IMR-90 (cell line): ENCODE measurements around the gene PPP5C. TPM values are rescaled to one million over a fixed set of nuclear protein-coding genes. Genes with fewer than 3 reads are reported as not detected.

ENCODE experiments used
- ATAC-seq: fragments of 200-7000 bp; cut with Tn5 transposase; 2 replicates; pipeline ENCODE4 v1.9.1; 2020; ENCODE audit warnings: low read depth, mild to moderate bottlenecking, moderate library complexity
- BruUV-seq: library from RNA; stranded (reverse); fragments of 400-500 nt; replicated peaks from 2 replicates; lab custom pipeline; 2021; lab: Mats Ljungman, UMichigan
- CTCF ChIA-PET: fragments of 300-600 bp; formaldehyde crosslinking; extraction: SDS; loops from one replicate; lab custom pipeline; 2021; ENCODE audit warnings: antibody characterized with exemption; lab: Yijun Ruan, JAX
- POLR2A ChIA-PET: fragments of 300-600 bp; sonication (Branson Sonifier 250); formaldehyde crosslinking; loops from one replicate; lab custom pipeline; 2022; ENCODE audit warnings: antibody characterized with exemption; ENCODE audit not compliant: unreplicated experiment; lab: Charles Lee
- DNase-seq: peaks from one replicate; pipeline ENCODE4 v3.0.0; 2013
- H2AFZ ChIP-seq: replicated peaks from 2 replicates; pipeline ENCODE3; 2013; ENCODE audit warnings: low read length, mild to moderate bottlenecking; ENCODE audit not compliant: poor library complexity
- H2AK5ac ChIP-seq: 2 replicates; pipeline ENCODE4 v1.6.1; 2013; ENCODE audit warnings: low read depth, low read length, inconsistent platforms
- H2AK9ac ChIP-seq: replicated peaks from 2 replicates; pipeline ENCODE3; 2013; ENCODE audit warnings: mild to moderate bottlenecking, low read depth, low read length, moderate library complexity; ENCODE audit not compliant: poor library complexity
- H2BK120ac ChIP-seq: 2 replicates; pipeline ENCODE4 v1.6.1; 2013; ENCODE audit warnings: low read depth, low read length, inconsistent platforms
- H2BK15ac ChIP-seq: 3 replicates; pipeline ENCODE4 v1.6.1; 2013; ENCODE audit warnings: low read depth, low read length, inconsistent platforms
- H2BK20ac ChIP-seq: 2 replicates; pipeline ENCODE4 v1.6.1; 2013; ENCODE audit warnings: low read depth, mild to moderate bottlenecking, inconsistent platforms, low read length, moderate library complexity
- H2BK5ac ChIP-seq: 2 replicates; pipeline ENCODE4 v1.6.1; 2013; ENCODE audit warnings: mild to moderate bottlenecking, low read depth, low read length, inconsistent platforms; ENCODE audit not compliant: poor library complexity, severe bottlenecking
- H3K14ac ChIP-seq: replicated peaks from 2 replicates; pipeline ENCODE4 v1.6.1; 2013; ENCODE audit warnings: low read depth, low read length, inconsistent platforms
- H3K18ac ChIP-seq: 2 replicates; pipeline ENCODE4 v1.6.1; 2013; ENCODE audit warnings: low read depth, low read length, control low read depth
- H3K23ac ChIP-seq: 2 replicates; pipeline ENCODE4 v1.6.1; 2013; ENCODE audit warnings: low read depth, low read length, inconsistent platforms
- H3K27ac ChIP-seq: 2 replicates; pipeline ENCODE4 v1.5.1; 2013; ENCODE audit warnings: mild to moderate bottlenecking, control low read depth, low read length; ENCODE audit not compliant: insufficient read depth
- H3K27me3 ChIP-seq: 2 replicates; pipeline ENCODE4 v1.6.1; 2013; ENCODE audit warnings: low read length; ENCODE audit not compliant: control insufficient read depth, insufficient read depth
- H3K36me3 ChIP-seq: 2 replicates; pipeline ENCODE4 v1.6.1; 2013; ENCODE audit warnings: low read length, mixed read lengths; ENCODE audit not compliant: control insufficient read depth, insufficient read depth
- H3K4ac ChIP-seq: 2 replicates; pipeline ENCODE4 v1.6.1; 2013; ENCODE audit warnings: low read depth, low read length, inconsistent platforms
- H3K4me1 ChIP-seq: 2 replicates; pipeline ENCODE4 v1.6.1; 2013; ENCODE audit warnings: low read length, mixed read lengths; ENCODE audit not compliant: control insufficient read depth, insufficient read depth
- H3K4me2 ChIP-seq: 2 replicates; pipeline ENCODE4 v1.6.1; 2013; ENCODE audit warnings: low read depth, mild to moderate bottlenecking, control low read depth, low read length, moderate library complexity
- H3K4me3 ChIP-seq: 2 replicates; pipeline ENCODE4 v1.5.1; 2013; ENCODE audit warnings: low read depth, mild to moderate bottlenecking, control low read depth, low read length, moderate library complexity; ENCODE audit not compliant: insufficient read depth
- H3K56ac ChIP-seq: 2 replicates; pipeline ENCODE4 v1.6.1; 2013; ENCODE audit warnings: low read length, inconsistent platforms; ENCODE audit not compliant: insufficient read depth; ENCODE audit errors: extremely low read depth
- H3K79me1 ChIP-seq, 2 experiments: 2 replicates each; pipeline ENCODE4 v1.6.1; 2013; ENCODE audit warnings: low read length in 2 of 2, inconsistent platforms in 1 of 2, low read depth in 1 of 2
- H3K9ac ChIP-seq: 2 replicates; pipeline ENCODE4 v1.6.1; 2013; ENCODE audit warnings: low read depth, low read length, control low read depth
- H3K9me1 ChIP-seq: 2 replicates; pipeline ENCODE4 v1.6.1; 2013; ENCODE audit warnings: low read length, inconsistent platforms; ENCODE audit not compliant: insufficient read depth
- H3K9me3 ChIP-seq: 2 replicates; pipeline ENCODE4 v1.6.1; 2013; ENCODE audit warnings: low read length; ENCODE audit not compliant: control insufficient read depth, insufficient read depth
- H4K20me1 ChIP-seq: 2 replicates; pipeline ENCODE4 v1.6.1; 2013; ENCODE audit warnings: low read length, inconsistent platforms; ENCODE audit not compliant: insufficient read depth
- H4K5ac ChIP-seq: 2 replicates; pipeline ENCODE4 v1.6.1; 2013; ENCODE audit warnings: mild to moderate bottlenecking, low read depth, low read length, control low read depth
- H4K8ac ChIP-seq, 2 experiments: 2 replicates each; pipeline ENCODE4 v1.6.1; 2013; ENCODE audit warnings: low read depth in 2 of 2, low read length in 2 of 2, control low read depth in 1 of 2, inconsistent platforms in 1 of 2
- H4K91ac ChIP-seq: 2 replicates; pipeline ENCODE4 v1.6.1; 2013; ENCODE audit warnings: low read depth, low read length, inconsistent platforms; ENCODE audit not compliant: insufficient read depth
- BHLHE40 ChIP-seq: fragments of 150-350 bp; IDR thresholded peaks from 2 replicates; pipeline ENCODE4 v1.6.1; 2016; ENCODE audit warnings: mild to moderate bottlenecking, low read depth, low read length
- CEBPB ChIP-seq: IDR thresholded peaks from 2 replicates; pipeline ENCODE4 v1.6.1; 2012; ENCODE audit warnings: low read depth, low read length, improper control_type of control experiment
- CHD1 ChIP-seq: IDR thresholded peaks from 2 replicates; pipeline ENCODE4 v1.6.1; 2012; ENCODE audit warnings: low read depth, low read length, improper control_type of control experiment
- FOS ChIP-seq: fragments of 150-350 bp; IDR thresholded peaks from 2 replicates; pipeline ENCODE4 v1.6.1; 2016; ENCODE audit warnings: low read depth, low read length
- MAZ ChIP-seq: IDR thresholded peaks from 2 replicates; pipeline ENCODE4 v1.6.1; 2012; ENCODE audit warnings: low read depth, mild to moderate bottlenecking, low read length, improper control_type of control experiment, moderate library complexity, borderline replicate concordance
- NFE2L2 ChIP-seq: fragments of 150-350 bp; IDR thresholded peaks from 2 replicates; pipeline ENCODE4 v1.6.1; 2016; ENCODE audit warnings: low read depth, mild to moderate bottlenecking, low read length
- POLR2A ChIP-seq: IDR thresholded peaks from 2 replicates; pipeline ENCODE4 v1.6.1; 2012; ENCODE audit warnings: mild to moderate bottlenecking, low read depth, low read length
- RAD21 ChIP-seq: IDR thresholded peaks from 2 replicates; pipeline ENCODE4 v1.6.1; 2012; ENCODE audit warnings: low read length, improper control_type of control experiment
- RFX5 ChIP-seq: IDR thresholded peaks from 2 replicates; pipeline ENCODE4 v1.8.0; 2012; ENCODE audit warnings: low read depth, mild to moderate bottlenecking, low read length, moderate library complexity
- SMC3 ChIP-seq: fragments of 150-350 bp; IDR thresholded peaks from 2 replicates; pipeline ENCODE4 v1.6.1; 2016; ENCODE audit warnings: low read depth, mild to moderate bottlenecking, antibody characterized with exemption, low read length, moderate library complexity
- WGBS, 2 experiments: methylation state at CpG; one replicate each; pipeline versions ENCODE4 v1.1.5 to v1.1.7; 2013; ENCODE audit warnings: missing lambda C conversion rate in 2 of 2; ENCODE audit not compliant: insufficient read length in 1 of 2; ENCODE audit errors: extremely low coverage in 2 of 2; 5-methylcytosine and 5-hydroxymethylcytosine counted together
- dilution Hi-C: fragments of 300-500 bp; cut with HindIII; formaldehyde crosslinking; loops from one replicate; pipeline ENCODE4 v1.14.3; 2018; ENCODE audit warnings: low sequenced_read_pairs; ENCODE audit not compliant: unreplicated experiment
- in situ Hi-C: fragments of 300-500 bp; cut with MboI; formaldehyde crosslinking; loops from 3 replicates; pipeline ENCODE4 v1.14.3; 2019; ENCODE audit warnings: low sequenced_read_pairs, inconsistent platforms, mixed read lengths
- intact Hi-C: fragments of 100-400 bp; cut with micrococcal nuclease; formaldehyde crosslinking; loops from 2 replicates; pipeline ENCODE4 v1.10.0; 2022
- polyA plus RNA-seq, 3 experiments: library from polyadenylated mRNA; depleted of rRNA; stranded (reverse); fragments of >200 nt; gene quantifications; 2 replicates each; pipeline ENCODE4 v1.2.3, GENCODE V29; 2012; ENCODE audit warnings: low replicate concordance in 1 of 3
- total RNA-seq: library from RNA; depleted of rRNA; stranded (reverse); fragments of >200 nt; gene quantifications from 2 replicates; pipeline ENCODE4 v1.2.3, GENCODE V29; 2012
- TF ChIP-seq, protein P1 (sequence below): conservative IDR thresholded peaks from 2 replicates; pipeline ENCODE4 v1.5.1; 2012; ENCODE audit warnings: mild to moderate bottlenecking, low read depth, low read length, improper control_type of control experiment
- TF ChIP-seq, protein P2 (sequence below): fragments of 150-350 bp; IDR thresholded peaks from 2 replicates; pipeline ENCODE4 v1.6.1; 2016; ENCODE audit warnings: low read depth, mild to moderate bottlenecking, low read length, moderate library complexity, borderline replicate concordance

Gene PPP5C
- total and polyA plus RNA-seq, 2 of the 4 experiments (the other 2 are of a cell fraction): 80.5 to 128 TPM

DNA sequence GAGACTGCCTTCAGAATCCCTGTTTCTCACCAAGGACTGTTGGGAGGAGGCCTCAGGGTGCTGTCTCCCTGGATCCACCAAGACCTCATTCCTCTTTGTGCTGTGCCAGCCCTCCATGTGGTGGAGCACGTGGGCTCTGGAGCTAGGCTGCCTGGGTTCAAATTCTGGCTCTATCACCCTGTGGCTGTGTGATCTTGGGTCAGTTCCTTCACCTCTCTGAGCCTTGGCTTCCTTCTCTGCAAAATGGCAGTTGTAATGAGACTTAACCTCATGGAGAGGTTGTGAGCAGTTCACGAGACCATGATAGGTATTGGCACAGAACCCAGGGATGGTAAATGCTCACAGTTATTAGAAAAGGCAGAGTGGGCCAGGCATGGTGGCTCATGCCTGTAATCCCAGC, 75.5 kb downstream of the PPP5C start:
- Histone ChIP-seq H2AFZ (no peak overlapping the region), H3K4me2 (no peak overlapping the region), H3K4ac (no peak overlapping the region), H3K9ac (no peak overlapping the region), H3K27me3 (peaks cover 5% of the 10 kb centered on the region), H2AK5ac (no peak overlapping the region), H2BK5ac (no peak overlapping the region), H4K5ac (no peak overlapping the region), H3K14ac (no peak overlapping the region), H3K9me3 (no peaks in the 10 kb centered on the region), H3K9me1 (peaks cover 3% of the 10 kb centered on the region; the same call in 1 of the 2 replicates), H2AK9ac (no peak overlapping the region), H3K4me3 (no peak overlapping the region), H2BK15ac (no peak overlapping the region), H3K27ac (no peak overlapping the region), H2BK20ac (no peak overlapping the region), H3K4me1 (0 out of 2 replicates have a peak, but pooled peaks cover 1% of the 10 kb centered on the region), H4K8ac (no peak overlapping the region), H3K56ac (no peak overlapping the region), H3K23ac (no peak overlapping the region), H3K79me1 (no peaks in the 10 kb centered on the region), H2BK120ac (no peak overlapping the region), H3K18ac (no peak overlapping the region), H4K20me1 (no peaks in the 10 kb centered on the region), H3K36me3 (no peaks in the 10 kb centered on the region), H4K91ac (no peak overlapping the region)
- WGBS, 2 experiments: 80% methylated on average over 1 of the region's 2 CpGs; no CpG with 5 or more reads in 1 of the 2 experiments
- BruUV-seq: no TSS peak
- ChIA-PET POLR2A (no interaction called here), CTCF (no interaction called here)
- intact Hi-C loops: no loop called here
- in situ Hi-C loops: no loop called here
- TF ChIP-seq RAD21 (no peak), POLR2A (no peak), RFX5 (no peak), NFE2L2 (no peak), FOS (no peak), MAZ (no peak), CEBPB (no peak), CHD1 (no peak), BHLHE40 (no peak), SMC3 (no peak)
- TF ChIP-seq, protein P1, sequence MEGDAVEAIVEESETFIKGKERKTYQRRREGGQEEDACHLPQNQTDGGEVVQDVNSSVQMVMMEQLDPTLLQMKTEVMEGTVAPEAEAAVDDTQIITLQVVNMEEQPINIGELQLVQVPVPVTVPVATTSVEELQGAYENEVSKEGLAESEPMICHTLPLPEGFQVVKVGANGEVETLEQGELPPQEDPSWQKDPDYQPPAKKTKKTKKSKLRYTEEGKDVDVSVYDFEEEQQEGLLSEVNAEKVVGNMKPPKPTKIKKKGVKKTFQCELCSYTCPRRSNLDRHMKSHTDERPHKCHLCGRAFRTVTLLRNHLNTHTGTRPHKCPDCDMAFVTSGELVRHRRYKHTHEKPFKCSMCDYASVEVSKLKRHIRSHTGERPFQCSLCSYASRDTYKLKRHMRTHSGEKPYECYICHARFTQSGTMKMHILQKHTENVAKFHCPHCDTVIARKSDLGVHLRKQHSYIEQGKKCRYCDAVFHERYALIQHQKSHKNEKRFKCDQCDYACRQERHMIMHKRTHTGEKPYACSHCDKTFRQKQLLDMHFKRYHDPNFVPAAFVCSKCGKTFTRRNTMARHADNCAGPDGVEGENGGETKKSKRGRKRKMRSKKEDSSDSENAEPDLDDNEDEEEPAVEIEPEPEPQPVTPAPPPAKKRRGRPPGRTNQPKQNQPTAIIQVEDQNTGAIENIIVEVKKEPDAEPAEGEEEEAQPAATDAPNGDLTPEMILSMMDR: no peak
- TF ChIP-seq, protein P2, sequence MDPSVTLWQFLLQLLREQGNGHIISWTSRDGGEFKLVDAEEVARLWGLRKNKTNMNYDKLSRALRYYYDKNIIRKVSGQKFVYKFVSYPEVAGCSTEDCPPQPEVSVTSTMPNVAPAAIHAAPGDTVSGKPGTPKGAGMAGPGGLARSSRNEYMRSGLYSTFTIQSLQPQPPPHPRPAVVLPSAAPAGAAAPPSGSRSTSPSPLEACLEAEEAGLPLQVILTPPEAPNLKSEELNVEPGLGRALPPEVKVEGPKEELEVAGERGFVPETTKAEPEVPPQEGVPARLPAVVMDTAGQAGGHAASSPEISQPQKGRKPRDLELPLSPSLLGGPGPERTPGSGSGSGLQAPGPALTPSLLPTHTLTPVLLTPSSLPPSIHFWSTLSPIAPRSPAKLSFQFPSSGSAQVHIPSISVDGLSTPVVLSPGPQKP: no peak
- dilution Hi-C loops: no loop called here
- ATAC-seq (no peak), DNase-seq (no peak)
